HFF-Myc (cell line): Measurements from ENCODE around the gene C6orf47.
A peak's percentile ranks its signal among the peaks of the same experiment; 100 is the strongest.

ENCODE experiments used
- DNase-seq: peaks from one replicate; pipeline ENCODE4 v3.0.0-alpha.2; 2011; ENCODE audit warnings: low read depth; ENCODE audit errors: extremely low read depth
- H3K4me3 ChIP-seq: replicated peaks from 2 replicates; pipeline ENCODE4 v1.5.1; 2011; ENCODE audit warnings: low read depth, mild to moderate bottlenecking, control low read depth, low read length
- CTCF ChIP-seq: IDR thresholded peaks from 2 replicates; pipeline ENCODE4 v1.5.1; 2012; ENCODE audit warnings: mild to moderate bottlenecking, low read depth, low read length, control low read depth; ENCODE audit errors: missing control alignments

C6orf47 gene

DNA sequence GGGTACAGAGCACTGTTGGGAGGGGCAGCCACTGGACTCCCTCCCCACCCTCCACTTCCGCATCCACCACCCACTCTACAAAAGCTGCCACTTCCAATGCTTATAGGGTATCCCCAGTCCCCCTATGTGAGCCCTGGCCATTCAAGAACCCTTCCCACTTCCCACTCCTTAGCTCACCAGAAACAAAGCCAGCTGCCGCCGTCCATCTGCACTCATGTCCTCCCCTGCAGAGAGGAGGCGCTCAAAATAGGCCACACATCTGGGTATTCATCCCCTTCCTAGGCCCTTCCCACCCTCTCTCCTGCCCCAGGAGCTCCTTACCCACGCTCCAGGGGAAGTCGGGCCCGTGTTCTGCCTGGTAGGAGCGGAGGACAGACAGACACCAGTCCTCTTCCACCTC is 26.7 kb upstream of the C6orf47 start:
- no peak overlapping the region for H3K4me3 ChIP-seq
- DNase-seq: no peak
- TF ChIP-seq CTCF: no peak

DNA sequence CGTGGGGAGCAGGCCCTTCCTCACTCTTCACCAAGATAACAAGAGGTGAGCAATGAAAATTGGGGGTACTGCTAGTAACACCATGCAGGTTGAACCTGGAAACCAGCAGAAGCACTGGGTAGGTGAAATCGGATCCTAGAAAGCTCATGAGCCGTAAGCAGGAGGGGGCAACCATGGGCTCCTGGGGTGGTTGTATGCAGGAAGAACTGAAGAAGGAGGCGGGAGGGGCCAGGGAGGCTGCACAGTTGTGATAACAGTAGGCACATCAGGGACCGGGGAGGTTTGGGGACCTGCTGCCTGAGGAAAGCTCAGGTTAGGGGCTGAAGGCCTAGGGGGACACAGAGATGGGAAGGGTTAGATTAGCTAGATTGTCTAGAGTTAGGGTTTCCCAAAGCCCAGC is 25.9 kb upstream of the C6orf47 start:
- H3K4me3 ChIP-seq: no peak overlapping the region
- DNase-seq: no peak
- no peak for TF ChIP-seq CTCF

DNA sequence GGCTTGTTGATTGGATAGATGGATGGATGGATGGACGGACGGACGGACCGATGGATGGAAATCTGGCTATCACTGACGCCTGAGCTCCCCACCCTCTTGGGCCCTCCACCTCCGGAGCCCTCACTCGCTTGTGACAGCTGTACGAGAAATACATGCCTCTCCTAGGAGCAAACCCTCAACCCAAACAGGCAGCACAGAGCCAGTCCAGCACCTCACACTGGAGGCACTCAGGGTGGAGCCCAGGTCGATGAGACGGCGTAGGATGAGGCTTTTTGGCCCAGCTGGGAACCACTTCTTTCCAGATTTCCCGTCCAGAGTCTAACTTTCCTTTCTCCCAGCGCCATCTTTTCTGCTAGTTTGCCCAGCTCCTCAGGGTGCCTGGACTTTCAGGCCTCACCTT is 23.0 kb upstream of the C6orf47 start:
- H3K4me3 ChIP-seq: no peak overlapping the region
- DNase-seq: no peak
- no peak for TF ChIP-seq CTCF

DNA sequence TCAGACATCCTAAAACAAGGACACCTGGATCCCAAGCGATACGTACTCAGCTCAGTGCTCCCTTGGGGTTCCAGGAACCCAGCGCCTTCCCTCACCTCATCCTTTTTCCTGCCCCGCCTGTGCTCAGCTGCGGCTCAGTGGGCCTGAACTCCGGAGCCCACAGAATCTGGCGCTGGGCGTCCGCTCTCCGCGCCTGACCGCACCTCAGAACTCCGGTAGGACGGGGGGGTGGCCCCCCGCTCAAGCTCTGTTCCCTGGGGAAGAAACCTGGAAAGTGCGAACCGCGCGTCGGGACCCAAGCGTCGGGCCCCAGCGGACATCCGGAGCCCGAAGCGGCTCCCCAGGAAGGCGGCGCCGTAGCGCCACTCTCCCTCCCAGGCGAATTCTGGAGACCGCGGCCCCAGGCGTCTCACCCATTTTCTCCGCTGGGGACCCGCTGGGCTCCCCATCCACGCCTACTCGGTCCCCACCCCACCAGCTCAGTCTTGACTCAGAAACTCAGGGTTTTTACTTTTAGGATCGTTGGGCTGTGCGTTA is 20.6 kb upstream of the C6orf47 start:
- TF ChIP-seq CTCF: no peak
- DNase-seq: no peak
- H3K4me3 ChIP-seq: peak overlapping the region; percentile 45

GRCh38 chr6:31680226-31681134 is 19.9 kb upstream of the C6orf47 start, which contains the start of gene LY6G5C:
LY6G5C (minus strand) TSS chr6:31681067; CDS start chr6:31680373, 694 bp downstream.
- no peak for DNase-seq
- peak within 1 kb of the TSS; percentile 45 for H3K4me3 ChIP-seq
- peak; percentile 55 for TF ChIP-seq CTCF

- no peak overlapping the region for H3K4me3 ChIP-seq
- DNase-seq: no peak
- no peak for TF ChIP-seq CTCF
These were observed 17.4 kb upstream of the C6orf47 start for GRCh38 chr6:31677955-31678354.
